GM23338 (cell line): ENCODE measurements around the gene FHAD1. TPM values are rescaled to one million over a fixed set of nuclear protein-coding genes. Genes with fewer than 3 reads are reported as not detected.

ENCODE experiments used
- ATAC-seq: fragments of 200-7000 bp; cut with Tn5 transposase; 3 replicates; pipeline ENCODE4 v1.9.1; 2020
- DNase-seq: peaks from one replicate; pipeline ENCODE4 v3.0.0-alpha.2; 2015; ENCODE audit warnings: low spot score
- H2AFZ ChIP-seq: fragments of 200-600 bp; sonication (generic); 2 replicates; pipeline ENCODE4 v1.8.0; 2016; ENCODE audit warnings: antibody characterized with exemption, mild to moderate bottlenecking, moderate library complexity
- H3F3A ChIP-seq: fragments of 200-600 bp; sonication (generic); replicated peaks from 2 replicates; pipeline ENCODE4 v1.8.0; 2017; ENCODE audit warnings: antibody characterized with exemption, mixed run types, low read depth
- H3K27ac ChIP-seq: fragments of 200-600 bp; sonication (generic); 2 replicates; pipeline ENCODE4 v1.6.1; 2016; ENCODE audit warnings: low read depth
- H3K27me3 ChIP-seq: fragments of 200-600 bp; sonication (generic); 2 replicates; pipeline ENCODE4 v1.8.0; 2016; ENCODE audit warnings: mild to moderate bottlenecking, mixed run types, moderate library complexity; ENCODE audit not compliant: insufficient read depth
- H3K36me3 ChIP-seq: fragments of 200-600 bp; sonication (generic); 2 replicates; pipeline ENCODE4 v1.8.0; 2016; ENCODE audit warnings: mild to moderate bottlenecking; ENCODE audit not compliant: insufficient read depth
- H3K4me1 ChIP-seq: fragments of 200-600 bp; sonication (generic); 2 replicates; pipeline ENCODE4 v1.8.0; 2016; ENCODE audit warnings: mild to moderate bottlenecking, moderate library complexity; ENCODE audit not compliant: insufficient read depth
- H3K4me2 ChIP-seq: fragments of 200-600 bp; sonication (generic); 2 replicates; pipeline ENCODE4 v1.7.1; 2017; ENCODE audit warnings: mixed run types
- H3K4me3 ChIP-seq: fragments of 200-600 bp; sonication (generic); 2 replicates; pipeline ENCODE4 v1.6.1; 2016; ENCODE audit warnings: mixed run types
- H3K79me2 ChIP-seq: fragments of 200-600 bp; sonication (generic); replicated peaks from 2 replicates; pipeline ENCODE4 v1.8.0; 2017; ENCODE audit warnings: mild to moderate bottlenecking; ENCODE audit not compliant: insufficient read depth
- H3K9me2 ChIP-seq: fragments of 200-600 bp; sonication (generic); 2 replicates; pipeline ENCODE4 v1.8.0; 2017; ENCODE audit not compliant: insufficient read depth
- H4K20me1 ChIP-seq: fragments of 200-600 bp; sonication (generic); replicated peaks from 2 replicates; pipeline ENCODE4 v1.8.0; 2017; ENCODE audit warnings: mild to moderate bottlenecking; ENCODE audit not compliant: insufficient read depth
- H3K27ac Mint-ChIP-seq: 2 replicates; pipeline ENCODE4 v1.8.0; 2020; ENCODE audit warnings: inconsistent platforms, mild to moderate bottlenecking, moderate library complexity, mixed read lengths
- H3K27me3 Mint-ChIP-seq: 3 replicates; pipeline ENCODE4 v1.8.0; 2022; ENCODE audit warnings: low read depth, mild to moderate bottlenecking, moderate library complexity, mixed read lengths, inconsistent platforms; ENCODE audit not compliant: insufficient read depth, poor library complexity
- H3K36me3 Mint-ChIP-seq: 3 replicates; pipeline ENCODE4 v1.8.0; 2021; ENCODE audit warnings: low read depth, mild to moderate bottlenecking, inconsistent platforms, moderate library complexity, mixed read lengths
- H3K4me1 Mint-ChIP-seq: 3 replicates; pipeline ENCODE4 v1.8.0; 2020; ENCODE audit warnings: mild to moderate bottlenecking, inconsistent platforms, mixed read lengths
- H3K4me3 Mint-ChIP-seq: 3 replicates; pipeline ENCODE4 v1.8.0; 2021; ENCODE audit warnings: moderate library complexity, mild to moderate bottlenecking, inconsistent platforms, mixed read lengths
- H3K9me3 Mint-ChIP-seq: 3 replicates; pipeline ENCODE4 v1.8.0; 2020; ENCODE audit warnings: moderate library complexity, mild to moderate bottlenecking, inconsistent platforms, mixed read lengths
- EZH2 ChIP-seq: fragments of 200-600 bp; sonication (generic); IDR thresholded peaks from one replicate; pipeline ENCODE4 v1.8.0; 2017; ENCODE audit warnings: antibody characterized with exemption, mild to moderate bottlenecking, low read depth; ENCODE audit not compliant: unreplicated experiment
- EZH2phosphoT487 ChIP-seq: fragments of 200-600 bp; sonication (generic); IDR thresholded peaks from one replicate; pipeline ENCODE4 v1.8.1; 2018; ENCODE audit warnings: antibody characterized with exemption; ENCODE audit not compliant: unreplicated experiment
- NANOG ChIP-seq: IDR thresholded peaks from 2 replicates; pipeline ENCODE4 v1.6.1; 2016; ENCODE audit warnings: antibody characterized with exemption, borderline replicate concordance
- POLR2AphosphoS5 ChIP-seq: IDR thresholded peaks from 2 replicates; pipeline ENCODE4 v1.6.1; 2016; ENCODE audit warnings: antibody characterized with exemption, low read depth
- polyA plus RNA-seq: library from polyadenylated mRNA; unstranded; fragments of >200 nt; fragmentation: Nextera tagmentation; extraction: Ambion mirVana; gene quantifications from 2 replicates; pipeline ENCODE4 v1.2.1, GENCODE V29; 2016
- total RNA-seq: library from RNA; depleted of rRNA; stranded (reverse); fragments of >200 nt; shearing (Covaris generic); gene quantifications from 2 replicates; pipeline ENCODE4 v1.2.3, GENCODE V29; 2014
- TF ChIP-seq, protein P1 (sequence below): IDR thresholded peaks from one replicate; pipeline ENCODE4 v1.6.1; 2018; ENCODE audit warnings: antibody characterized with exemption; ENCODE audit not compliant: unreplicated experiment
- TF ChIP-seq, protein P2 (sequence below), 2 experiments: fragments of 200-600 bp in 1 of 2; sonication (generic) in 1 of 2; conservative IDR thresholded peaks; 2 replicates each; pipeline versions ENCODE4 v1.5.1 to v1.6.1; 2016 to 2017; ENCODE audit warnings: antibody characterized with exemption in 2 of 2, low read depth in 2 of 2, mild to moderate bottlenecking in 2 of 2, moderate library complexity in 1 of 2
- TF ChIP-seq, protein P3 (sequence below): fragments of 250-450 bp; sonication (Bioruptor Pico); IDR thresholded peaks from 2 replicates; pipeline ENCODE4 v1.5.0; 2020; ENCODE audit warnings: mild to moderate bottlenecking, moderate library complexity

Gene FHAD1
- total and polyA plus RNA-seq, 2 experiments from 2014 or later, result 1.8 to 3.3 TPM

DNA sequence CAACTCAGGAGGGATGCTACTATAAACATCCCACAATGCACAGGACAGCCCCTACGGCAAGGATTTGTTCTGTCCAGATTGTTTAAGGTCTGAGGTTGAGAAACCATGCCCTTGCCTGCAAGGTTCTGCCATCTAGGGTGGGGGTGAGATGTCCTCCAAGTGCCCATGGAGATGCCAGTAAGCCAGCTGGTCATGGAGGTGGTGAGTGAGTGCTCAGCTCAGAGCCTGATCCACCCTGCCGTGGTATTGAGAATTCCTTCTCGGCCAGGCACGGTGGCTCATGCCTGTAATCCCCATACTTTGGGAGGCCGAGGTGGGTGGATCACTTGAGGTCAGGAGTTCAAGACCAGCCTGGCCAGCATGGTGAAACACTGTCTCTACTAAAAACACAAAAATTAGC lies 178.0 kb downstream of the FHAD1 start:
- DNase-seq (no peak), ATAC-seq (no peak)
- Mint-ChIP-seq H3K27ac (no peak overlapping the region), H3K9me3 (peaks cover 8% of the 10 kb centered on the region; the same call in 2 of the 3 replicates), H3K27me3 (peaks cover 11% of the 10 kb centered on the region), H3K4me3 (no peak overlapping the region), H3K36me3 (peaks cover 5% of the 10 kb centered on the region), H3K4me1 (peaks cover 7% of the 10 kb centered on the region; the same call in 1 of the 3 replicates)
- Histone ChIP-seq H3F3A (no peaks in the 10 kb centered on the region), H3K27me3 (no peaks in the 10 kb centered on the region), H3K9me2 (no peaks in the 10 kb centered on the region), H3K36me3 (no peaks in the 10 kb centered on the region), H4K20me1 (no peaks in the 10 kb centered on the region), H3K27ac (no peak overlapping the region), H3K4me1 (no peaks in the 10 kb centered on the region), H3K4me3 (no peak overlapping the region), H3K79me2 (no peaks in the 10 kb centered on the region), H3K4me2 (no peak overlapping the region), H2AFZ (no peak overlapping the region)
- TF ChIP-seq, protein P1, sequence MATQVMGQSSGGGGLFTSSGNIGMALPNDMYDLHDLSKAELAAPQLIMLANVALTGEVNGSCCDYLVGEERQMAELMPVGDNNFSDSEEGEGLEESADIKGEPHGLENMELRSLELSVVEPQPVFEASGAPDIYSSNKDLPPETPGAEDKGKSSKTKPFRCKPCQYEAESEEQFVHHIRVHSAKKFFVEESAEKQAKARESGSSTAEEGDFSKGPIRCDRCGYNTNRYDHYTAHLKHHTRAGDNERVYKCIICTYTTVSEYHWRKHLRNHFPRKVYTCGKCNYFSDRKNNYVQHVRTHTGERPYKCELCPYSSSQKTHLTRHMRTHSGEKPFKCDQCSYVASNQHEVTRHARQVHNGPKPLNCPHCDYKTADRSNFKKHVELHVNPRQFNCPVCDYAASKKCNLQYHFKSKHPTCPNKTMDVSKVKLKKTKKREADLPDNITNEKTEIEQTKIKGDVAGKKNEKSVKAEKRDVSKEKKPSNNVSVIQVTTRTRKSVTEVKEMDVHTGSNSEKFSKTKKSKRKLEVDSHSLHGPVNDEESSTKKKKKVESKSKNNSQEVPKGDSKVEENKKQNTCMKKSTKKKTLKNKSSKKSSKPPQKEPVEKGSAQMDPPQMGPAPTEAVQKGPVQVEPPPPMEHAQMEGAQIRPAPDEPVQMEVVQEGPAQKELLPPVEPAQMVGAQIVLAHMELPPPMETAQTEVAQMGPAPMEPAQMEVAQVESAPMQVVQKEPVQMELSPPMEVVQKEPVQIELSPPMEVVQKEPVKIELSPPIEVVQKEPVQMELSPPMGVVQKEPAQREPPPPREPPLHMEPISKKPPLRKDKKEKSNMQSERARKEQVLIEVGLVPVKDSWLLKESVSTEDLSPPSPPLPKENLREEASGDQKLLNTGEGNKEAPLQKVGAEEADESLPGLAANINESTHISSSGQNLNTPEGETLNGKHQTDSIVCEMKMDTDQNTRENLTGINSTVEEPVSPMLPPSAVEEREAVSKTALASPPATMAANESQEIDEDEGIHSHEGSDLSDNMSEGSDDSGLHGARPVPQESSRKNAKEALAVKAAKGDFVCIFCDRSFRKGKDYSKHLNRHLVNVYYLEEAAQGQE, result no peak
- TF ChIP-seq EZH2, result no peak
- TF ChIP-seq, protein P2, sequence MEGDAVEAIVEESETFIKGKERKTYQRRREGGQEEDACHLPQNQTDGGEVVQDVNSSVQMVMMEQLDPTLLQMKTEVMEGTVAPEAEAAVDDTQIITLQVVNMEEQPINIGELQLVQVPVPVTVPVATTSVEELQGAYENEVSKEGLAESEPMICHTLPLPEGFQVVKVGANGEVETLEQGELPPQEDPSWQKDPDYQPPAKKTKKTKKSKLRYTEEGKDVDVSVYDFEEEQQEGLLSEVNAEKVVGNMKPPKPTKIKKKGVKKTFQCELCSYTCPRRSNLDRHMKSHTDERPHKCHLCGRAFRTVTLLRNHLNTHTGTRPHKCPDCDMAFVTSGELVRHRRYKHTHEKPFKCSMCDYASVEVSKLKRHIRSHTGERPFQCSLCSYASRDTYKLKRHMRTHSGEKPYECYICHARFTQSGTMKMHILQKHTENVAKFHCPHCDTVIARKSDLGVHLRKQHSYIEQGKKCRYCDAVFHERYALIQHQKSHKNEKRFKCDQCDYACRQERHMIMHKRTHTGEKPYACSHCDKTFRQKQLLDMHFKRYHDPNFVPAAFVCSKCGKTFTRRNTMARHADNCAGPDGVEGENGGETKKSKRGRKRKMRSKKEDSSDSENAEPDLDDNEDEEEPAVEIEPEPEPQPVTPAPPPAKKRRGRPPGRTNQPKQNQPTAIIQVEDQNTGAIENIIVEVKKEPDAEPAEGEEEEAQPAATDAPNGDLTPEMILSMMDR (conservative IDR thresholded peaks at IDR 0.05; ENCODE audit: low read depth in 2 of 2), result no peak
- no peak for TF ChIP-seq POLR2AphosphoS5

DNA sequence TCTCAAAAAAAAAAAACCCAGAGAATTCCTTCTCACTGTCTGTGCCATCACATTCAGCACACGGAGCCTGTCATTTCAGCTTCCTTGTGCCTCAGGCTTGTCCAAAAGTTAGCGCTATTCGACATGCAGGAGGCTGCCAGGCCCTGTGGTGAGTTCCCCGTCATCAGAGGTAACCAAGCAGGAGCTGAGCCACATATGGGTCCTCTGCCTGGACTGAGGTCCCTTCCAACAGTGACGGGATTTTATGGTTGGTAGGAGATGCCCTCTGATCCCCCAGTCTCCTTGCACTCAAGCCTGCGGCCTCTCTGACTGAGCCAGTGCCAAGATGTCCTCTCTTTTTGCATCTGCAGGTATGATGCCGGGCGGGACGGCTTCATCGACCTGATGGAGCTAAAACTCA lies 178.5 kb downstream of the FHAD1 start:
- ATAC-seq, result no peak
- peaks cover 8% of the 10 kb centered on the region; the same call in 2 of the 3 replicates for H3K9me3 Mint-ChIP-seq
- H3K4me2 ChIP-seq, result no peak overlapping the region
- H3K9me2 ChIP-seq, result no peaks in the 10 kb centered on the region
- H3K27me3 ChIP-seq, result no peaks in the 10 kb centered on the region
- DNase-seq, result no peak
- peaks cover 5% of the 10 kb centered on the region for H3K36me3 Mint-ChIP-seq
- no peaks in the 10 kb centered on the region for H3K4me1 ChIP-seq
- peaks cover 14% of the 10 kb centered on the region for H3K27me3 Mint-ChIP-seq
- no peak overlapping the region for H2AFZ ChIP-seq
- H3K4me3 Mint-ChIP-seq, result no peak overlapping the region
- no peaks in the 10 kb centered on the region for H3K79me2 ChIP-seq
- H3K4me1 Mint-ChIP-seq, result peaks cover 7% of the 10 kb centered on the region; the same call in 1 of the 3 replicates
- H4K20me1 ChIP-seq, result no peaks in the 10 kb centered on the region
- H3K4me3 ChIP-seq, result no peak overlapping the region
- H3K36me3 ChIP-seq, result no peaks in the 10 kb centered on the region
- H3F3A ChIP-seq, result no peaks in the 10 kb centered on the region
- H3K27ac ChIP-seq, result no peak overlapping the region
- no peak overlapping the region for H3K27ac Mint-ChIP-seq
- no peak for TF ChIP-seq NANOG
- TF ChIP-seq, protein P2 (conservative IDR thresholded peaks at IDR 0.05; ENCODE audit: low read depth in 2 of 2), result no peak
- TF ChIP-seq EZH2phosphoT487, result no peak
- TF ChIP-seq, protein P3, sequence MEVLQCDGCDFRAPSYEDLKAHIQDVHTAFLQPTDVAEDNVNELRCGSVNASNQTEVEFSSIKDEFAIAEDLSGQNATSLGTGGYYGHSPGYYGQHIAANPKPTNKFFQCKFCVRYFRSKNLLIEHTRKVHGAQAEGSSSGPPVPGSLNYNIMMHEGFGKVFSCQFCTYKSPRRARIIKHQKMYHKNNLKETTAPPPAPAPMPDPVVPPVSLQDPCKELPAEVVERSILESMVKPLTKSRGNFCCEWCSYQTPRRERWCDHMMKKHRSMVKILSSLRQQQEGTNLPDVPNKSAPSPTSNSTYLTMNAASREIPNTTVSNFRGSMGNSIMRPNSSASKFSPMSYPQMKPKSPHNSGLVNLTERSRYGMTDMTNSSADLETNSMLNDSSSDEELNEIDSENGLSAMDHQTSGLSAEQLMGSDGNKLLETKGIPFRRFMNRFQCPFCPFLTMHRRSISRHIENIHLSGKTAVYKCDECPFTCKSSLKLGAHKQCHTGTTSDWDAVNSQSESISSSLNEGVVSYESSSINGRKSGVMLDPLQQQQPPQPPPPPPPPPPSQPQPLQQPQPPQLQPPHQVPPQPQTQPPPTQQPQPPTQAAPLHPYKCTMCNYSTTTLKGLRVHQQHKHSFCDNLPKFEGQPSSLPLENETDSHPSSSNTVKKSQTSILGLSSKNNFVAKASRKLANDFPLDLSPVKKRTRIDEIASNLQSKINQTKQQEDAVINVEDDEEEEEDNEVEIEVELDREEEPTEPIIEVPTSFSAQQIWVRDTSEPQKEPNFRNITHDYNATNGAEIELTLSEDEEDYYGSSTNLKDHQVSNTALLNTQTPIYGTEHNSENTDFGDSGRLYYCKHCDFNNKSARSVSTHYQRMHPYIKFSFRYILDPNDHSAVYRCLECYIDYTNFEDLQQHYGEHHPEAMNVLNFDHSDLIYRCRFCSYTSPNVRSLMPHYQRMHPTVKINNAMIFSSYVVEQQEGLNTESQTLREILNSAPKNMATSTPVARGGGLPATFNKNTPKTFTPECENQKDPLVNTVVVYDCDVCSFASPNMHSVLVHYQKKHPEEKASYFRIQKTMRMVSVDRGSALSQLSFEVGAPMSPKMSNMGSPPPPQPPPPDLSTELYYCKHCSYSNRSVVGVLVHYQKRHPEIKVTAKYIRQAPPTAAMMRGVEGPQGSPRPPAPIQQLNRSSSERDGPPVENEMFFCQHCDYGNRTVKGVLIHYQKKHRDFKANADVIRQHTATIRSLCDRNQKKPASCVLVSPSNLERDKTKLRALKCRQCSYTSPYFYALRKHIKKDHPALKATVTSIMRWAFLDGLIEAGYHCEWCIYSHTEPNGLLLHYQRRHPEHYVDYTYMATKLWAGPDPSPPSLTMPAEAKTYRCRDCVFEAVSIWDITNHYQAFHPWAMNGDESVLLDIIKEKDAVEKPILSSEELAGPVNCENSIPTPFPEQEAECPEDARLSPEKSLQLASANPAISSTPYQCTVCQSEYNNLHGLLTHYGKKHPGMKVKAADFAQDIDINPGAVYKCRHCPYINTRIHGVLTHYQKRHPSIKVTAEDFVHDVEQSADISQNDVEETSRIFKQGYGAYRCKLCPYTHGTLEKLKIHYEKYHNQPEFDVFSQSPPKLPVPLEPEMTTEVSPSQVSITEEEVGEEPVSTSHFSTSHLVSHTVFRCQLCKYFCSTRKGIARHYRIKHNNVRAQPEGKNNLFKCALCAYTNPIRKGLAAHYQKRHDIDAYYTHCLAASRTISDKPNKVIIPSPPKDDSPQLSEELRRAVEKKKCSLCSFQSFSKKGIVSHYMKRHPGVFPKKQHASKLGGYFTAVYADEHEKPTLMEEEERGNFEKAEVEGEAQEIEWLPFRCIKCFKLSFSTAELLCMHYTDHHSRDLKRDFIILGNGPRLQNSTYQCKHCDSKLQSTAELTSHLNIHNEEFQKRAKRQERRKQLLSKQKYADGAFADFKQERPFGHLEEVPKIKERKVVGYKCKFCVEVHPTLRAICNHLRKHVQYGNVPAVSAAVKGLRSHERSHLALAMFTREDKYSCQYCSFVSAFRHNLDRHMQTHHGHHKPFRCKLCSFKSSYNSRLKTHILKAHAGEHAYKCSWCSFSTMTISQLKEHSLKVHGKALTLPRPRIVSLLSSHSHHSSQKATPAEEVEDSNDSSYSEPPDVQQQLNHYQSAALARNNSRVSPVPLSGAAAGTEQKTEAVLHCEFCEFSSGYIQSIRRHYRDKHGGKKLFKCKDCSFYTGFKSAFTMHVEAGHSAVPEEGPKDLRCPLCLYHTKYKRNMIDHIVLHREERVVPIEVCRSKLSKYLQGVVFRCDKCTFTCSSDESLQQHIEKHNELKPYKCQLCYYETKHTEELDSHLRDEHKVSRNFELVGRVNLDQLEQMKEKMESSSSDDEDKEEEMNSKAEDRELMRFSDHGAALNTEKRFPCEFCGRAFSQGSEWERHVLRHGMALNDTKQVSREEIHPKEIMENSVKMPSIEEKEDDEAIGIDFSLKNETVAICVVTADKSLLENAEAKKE (CRISPR knock-in tag), result no peak
- no peak for TF ChIP-seq POLR2AphosphoS5
